ENCODE data around the gene ELAC2.

ELAC2 gene

DNA sequence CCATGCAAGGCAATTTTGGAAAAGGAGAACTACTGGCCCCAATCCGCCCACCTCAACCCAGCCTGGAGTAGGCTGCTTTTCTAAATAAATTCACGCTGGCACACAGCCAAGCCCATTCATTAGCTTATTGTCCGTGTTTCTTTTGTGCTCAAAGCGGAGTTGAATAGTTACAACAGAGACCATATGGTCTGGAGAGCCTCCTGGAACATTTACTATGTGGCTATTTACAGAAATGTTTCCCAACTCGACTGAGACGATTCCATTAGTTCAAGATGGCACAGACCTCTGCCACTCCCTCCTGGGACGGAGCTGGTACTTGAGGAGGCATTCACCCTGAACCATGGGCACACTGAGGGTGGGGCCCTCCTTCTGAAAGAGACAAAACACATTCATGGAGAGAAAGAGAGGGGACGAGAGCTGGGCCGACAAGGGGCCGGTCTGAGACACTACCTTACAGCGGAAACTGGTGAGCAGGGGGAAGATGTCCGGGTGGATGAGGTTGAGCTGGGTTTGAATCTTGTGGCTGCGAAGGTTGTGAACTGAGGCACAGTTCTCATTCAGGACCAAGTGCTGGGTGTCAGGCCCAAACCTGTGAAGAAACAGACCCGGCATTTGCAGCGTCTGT lies 15.7 kb downstream of the ELAC2 start:
- no peak overlapping the region for H3K27ac Mint-ChIP-seq
- no peak overlapping the region for H3K4me3 Mint-ChIP-seq
- ATAC-seq (no peak), DNase-seq (ENCODE audit: low spot score in 2 of 2) (no peak)
- H3K9me3 Mint-ChIP-seq, result no peaks in the 10 kb centered on the region
- H3K36me3 Mint-ChIP-seq, result peaks cover 35% of the 10 kb centered on the region
- H3K4me1 Mint-ChIP-seq, result no peaks in the 10 kb centered on the region

DNA sequence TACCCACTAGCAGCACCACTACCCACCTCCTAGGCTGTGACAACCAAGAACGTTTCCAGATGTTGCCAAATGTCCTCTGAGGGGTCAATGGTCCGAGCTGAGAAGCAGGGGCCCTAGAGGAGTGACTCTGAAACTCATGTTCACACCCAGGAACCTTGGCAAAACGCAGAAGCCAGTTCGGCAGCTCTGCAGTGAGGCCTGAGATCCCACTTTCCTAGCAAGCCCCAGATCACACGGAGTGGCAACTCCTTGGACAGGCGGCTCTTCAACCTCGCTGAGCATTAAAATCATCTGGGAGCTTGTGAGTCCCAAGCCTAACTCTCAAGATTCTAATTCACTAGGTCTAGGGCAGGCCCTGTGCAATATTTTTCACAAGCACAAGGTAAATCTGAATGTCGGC lies 17.3 kb downstream of the ELAC2 start:
- no peak for DNase-seq (ENCODE audit: low spot score in 2 of 2)
- no peak for ATAC-seq
- Mint-ChIP-seq H3K27ac (no peak overlapping the region), H3K36me3 (peaks cover 20% of the 10 kb centered on the region), H3K4me3 (no peak overlapping the region), H3K9me3 (no peaks in the 10 kb centered on the region), H3K4me1 (no peaks in the 10 kb centered on the region)

DNA sequence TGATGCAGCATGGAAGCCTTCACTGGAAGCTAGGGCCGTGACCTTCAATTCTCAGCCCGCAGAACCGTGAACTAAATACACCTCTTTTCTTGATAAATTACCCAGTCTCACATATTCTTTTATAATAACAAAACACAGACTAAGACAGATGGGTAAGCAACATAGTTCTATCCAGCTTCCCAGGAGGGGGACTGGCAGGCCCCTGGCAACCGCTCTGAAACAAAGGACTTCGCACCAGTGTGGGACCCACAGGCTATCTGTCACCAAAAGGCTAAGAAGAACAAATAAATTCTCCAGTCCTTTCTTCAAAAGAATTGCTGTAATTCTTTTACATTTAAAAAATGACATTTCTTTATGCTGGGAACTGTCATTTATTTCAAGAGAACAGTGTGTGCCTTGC lies 19.0 kb downstream of the ELAC2 start:
- no peak for ATAC-seq
- Mint-ChIP-seq H3K27ac (no peak overlapping the region), H3K36me3 (peaks cover 3% of the 10 kb centered on the region)

DNA sequence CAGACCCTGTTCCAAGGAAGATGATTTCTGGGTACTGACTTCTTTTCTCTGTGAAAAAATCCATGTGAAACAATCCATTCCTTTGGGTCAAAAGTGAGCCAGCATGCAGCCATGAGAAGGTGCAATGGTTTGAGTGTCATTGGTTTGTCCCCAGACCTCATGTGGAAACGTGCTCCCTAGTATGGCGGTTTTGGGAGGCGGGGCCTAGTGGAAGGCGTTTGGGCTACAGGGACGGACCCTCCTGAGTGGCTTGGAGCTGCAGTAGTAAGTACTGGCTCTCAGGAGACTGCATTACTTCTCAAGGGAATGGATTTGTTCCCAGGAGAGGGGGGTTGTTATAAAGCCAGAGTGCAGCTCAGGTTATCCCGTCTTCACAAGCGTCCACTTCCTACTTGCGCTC lies 19.4 kb downstream of the ELAC2 start:
- H3K4me1 Mint-ChIP-seq, result no peaks in the 10 kb centered on the region
- no peak overlapping the region for H3K27ac Mint-ChIP-seq
- no peaks in the 10 kb centered on the region for H3K36me3 Mint-ChIP-seq
- no peak overlapping the region for H3K4me3 Mint-ChIP-seq
- DNase-seq (ENCODE audit: low spot score in 2 of 2) (no peak), ATAC-seq (no peak)
- H3K9me3 Mint-ChIP-seq, result no peaks in the 10 kb centered on the region

More for the DNA sequence above, 19.0 kb downstream of the ELAC2 start:
- Mint-ChIP-seq H3K4me3 (no peak overlapping the region), H3K4me1 (no peaks in the 10 kb centered on the region), H3K9me3 (no peaks in the 10 kb centered on the region)
- no peak for DNase-seq (ENCODE audit: low spot score in 2 of 2)

DNA sequence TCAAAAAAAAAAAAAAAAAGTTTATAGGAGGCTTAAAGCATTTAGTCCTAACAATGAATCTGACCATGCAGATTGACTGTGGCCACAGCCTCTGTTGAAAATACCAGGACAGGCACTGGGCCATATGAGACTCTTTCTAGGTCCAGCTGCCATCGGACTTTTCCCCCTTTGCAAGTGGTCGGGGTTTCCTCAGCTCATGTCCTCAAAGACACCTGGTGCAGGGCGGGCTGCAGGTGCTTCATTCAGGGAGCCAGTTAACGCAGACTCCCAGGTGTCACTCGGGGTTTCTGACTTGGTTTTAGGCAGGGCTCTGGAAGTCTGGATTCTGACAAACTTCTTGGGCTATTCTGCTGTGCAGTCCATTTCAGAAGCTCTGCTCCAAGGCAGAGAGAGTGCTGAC lies 20.9 kb downstream of the ELAC2 start:
- H3K36me3 Mint-ChIP-seq, result peaks cover 10% of the 10 kb centered on the region
- no peaks in the 10 kb centered on the region for H3K9me3 Mint-ChIP-seq
- ATAC-seq (no peak), DNase-seq (ENCODE audit: low spot score in 2 of 2) (no peak)
- no peak overlapping the region for H3K27ac Mint-ChIP-seq
- no peak overlapping the region for H3K4me3 Mint-ChIP-seq
- no peaks in the 10 kb centered on the region for H3K4me1 Mint-ChIP-seq

DNA sequence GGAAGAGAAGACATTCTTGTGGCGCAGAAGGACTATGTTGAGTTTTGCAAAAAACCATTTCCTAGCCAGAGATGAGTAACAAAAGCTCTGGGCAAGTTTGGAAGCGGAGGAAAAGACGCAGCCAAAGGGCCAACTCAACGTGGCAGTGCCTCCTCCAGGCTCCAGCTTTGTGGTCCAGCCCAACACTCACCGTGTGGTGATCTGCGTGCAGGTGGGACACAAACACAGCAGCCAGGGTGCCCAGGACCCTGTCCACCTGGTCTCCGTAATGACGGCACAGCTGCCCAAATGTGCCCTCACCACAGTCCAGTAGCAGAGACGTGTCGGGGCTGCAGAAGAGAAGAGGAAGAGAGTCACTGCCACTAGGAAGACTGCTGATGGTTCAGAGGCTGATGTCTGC lies 21.5 kb downstream of the ELAC2 start:
- no peak overlapping the region for H3K4me3 Mint-ChIP-seq
- H3K27ac Mint-ChIP-seq, result no peak overlapping the region
- H3K4me1 Mint-ChIP-seq, result no peaks in the 10 kb centered on the region
- ATAC-seq, result no peak
- DNase-seq (ENCODE audit: low spot score in 2 of 2), result no peak
- peaks cover 15% of the 10 kb centered on the region for H3K36me3 Mint-ChIP-seq
- H3K9me3 Mint-ChIP-seq, result no peaks in the 10 kb centered on the region

DNA sequence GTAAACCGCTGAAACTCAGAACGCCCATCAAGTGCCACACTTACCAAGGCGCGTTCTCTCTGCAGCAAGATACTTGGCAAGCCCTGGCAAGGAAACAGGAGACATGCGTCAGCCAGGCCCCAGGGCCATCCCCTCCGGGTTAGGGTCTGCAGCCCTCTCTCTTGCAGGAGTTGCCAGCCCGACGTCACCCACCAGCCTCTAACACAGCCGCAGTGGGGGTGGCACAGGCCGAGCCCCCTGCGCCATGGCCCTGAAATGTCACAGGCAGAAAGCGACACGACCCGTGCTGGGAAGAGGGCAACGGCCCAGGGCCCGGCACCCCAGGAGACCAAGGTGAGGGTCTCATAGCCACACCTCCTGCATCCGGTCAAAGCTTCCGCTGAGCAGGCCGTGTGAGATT lies 21.9 kb downstream of the ELAC2 start:
- H3K4me3 Mint-ChIP-seq, result no peak overlapping the region
- H3K9me3 Mint-ChIP-seq, result no peaks in the 10 kb centered on the region
- H3K36me3 Mint-ChIP-seq, result peaks cover 20% of the 10 kb centered on the region
- DNase-seq (ENCODE audit: low spot score in 2 of 2) (no peak), ATAC-seq (no peak)
- H3K27ac Mint-ChIP-seq, result no peak overlapping the region
- H3K4me1 Mint-ChIP-seq, result no peaks in the 10 kb centered on the region

DNA sequence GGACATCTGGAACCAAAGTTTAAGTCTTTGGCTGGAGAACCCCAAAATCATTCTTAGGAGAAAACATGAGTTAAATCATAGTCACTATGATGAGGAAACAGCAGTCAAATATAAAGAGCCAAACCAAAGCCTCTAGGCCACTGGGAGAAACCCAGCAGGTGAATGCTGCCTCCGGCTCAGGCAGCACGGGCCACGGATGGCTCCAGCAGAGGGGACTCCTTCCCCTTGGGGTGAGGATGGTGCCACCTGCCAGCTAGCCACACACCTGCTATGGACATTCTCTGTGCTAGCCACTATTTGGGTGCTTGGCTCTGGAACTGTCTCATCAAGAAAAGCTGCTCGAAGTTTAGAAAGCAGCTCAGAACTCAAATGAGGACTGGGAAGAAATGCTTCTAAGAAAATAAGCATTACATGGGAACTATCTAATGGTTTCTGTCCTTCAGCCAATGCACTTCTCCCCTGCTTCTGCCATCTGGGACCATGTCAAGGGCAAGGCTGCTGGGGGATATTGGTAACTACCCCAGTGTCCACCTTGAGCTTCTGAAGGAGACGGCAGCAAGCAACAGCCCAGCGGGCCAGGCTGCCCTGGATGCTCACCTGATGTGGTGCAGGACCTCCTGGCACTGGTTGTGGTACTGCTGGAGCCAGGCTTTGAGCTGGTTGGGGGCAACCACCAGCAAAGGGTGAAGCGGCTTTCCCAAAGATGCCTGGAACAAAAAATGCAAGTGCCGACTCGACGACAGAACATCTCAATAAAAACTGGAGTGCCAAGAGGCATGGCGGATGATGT lies 22.5 kb downstream of the ELAC2 start:
- Mint-ChIP-seq H3K4me1 (no peaks in the 10 kb centered on the region), H3K9me3 (no peaks in the 10 kb centered on the region), H3K36me3 (peaks cover 26% of the 10 kb centered on the region), H3K27ac (peak overlapping the region; percentile 54), H3K4me3 (no peak overlapping the region)
- ATAC-seq, result no peak
- DNase-seq (ENCODE audit: low spot score in 2 of 2), result no peak

DNA sequence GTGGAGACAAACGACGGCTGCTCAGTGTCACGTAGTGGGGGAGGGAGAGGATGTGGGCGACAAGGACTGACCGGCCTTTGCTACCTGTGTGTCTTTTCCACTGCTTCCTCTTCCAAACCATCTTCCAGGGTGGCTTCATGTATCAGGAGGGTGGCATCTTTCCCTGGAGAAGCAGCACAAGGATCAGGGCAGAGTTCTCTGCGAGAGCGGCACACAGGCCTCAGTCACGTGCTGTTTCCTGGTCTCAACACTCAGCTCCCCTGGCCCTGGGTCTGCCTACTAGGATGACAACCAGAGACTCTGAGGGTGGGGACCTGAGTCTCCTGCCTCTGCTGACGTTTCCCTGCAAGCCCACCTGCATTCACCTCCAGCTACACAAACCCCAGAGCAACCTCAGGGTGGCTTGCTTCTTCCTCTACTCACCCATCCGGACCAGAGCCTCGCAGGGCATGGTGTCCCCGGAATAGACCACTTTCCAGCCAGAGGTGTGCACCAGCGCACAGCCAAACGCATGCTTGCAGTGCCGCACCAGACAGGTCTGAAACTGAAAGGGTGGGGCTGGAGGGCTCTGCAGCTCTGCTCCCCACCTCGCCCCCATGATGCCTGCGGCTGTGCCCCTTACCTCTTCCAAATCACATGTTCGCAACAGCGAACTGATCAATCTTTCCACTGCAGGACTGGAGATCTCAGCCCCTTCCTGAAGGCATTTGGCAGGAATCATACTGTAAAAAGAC lies 23.3 kb downstream of the ELAC2 start:
- peaks cover 5% of the 10 kb centered on the region for H3K4me1 Mint-ChIP-seq
- DNase-seq (ENCODE audit: low spot score in 2 of 2) (no peak), ATAC-seq (no peak)
- peak overlapping the region; percentile 54 for H3K27ac Mint-ChIP-seq
- H3K4me3 Mint-ChIP-seq, result no peak overlapping the region
- no peaks in the 10 kb centered on the region for H3K9me3 Mint-ChIP-seq
- H3K36me3 Mint-ChIP-seq, result peaks cover 33% of the 10 kb centered on the region

DNA sequence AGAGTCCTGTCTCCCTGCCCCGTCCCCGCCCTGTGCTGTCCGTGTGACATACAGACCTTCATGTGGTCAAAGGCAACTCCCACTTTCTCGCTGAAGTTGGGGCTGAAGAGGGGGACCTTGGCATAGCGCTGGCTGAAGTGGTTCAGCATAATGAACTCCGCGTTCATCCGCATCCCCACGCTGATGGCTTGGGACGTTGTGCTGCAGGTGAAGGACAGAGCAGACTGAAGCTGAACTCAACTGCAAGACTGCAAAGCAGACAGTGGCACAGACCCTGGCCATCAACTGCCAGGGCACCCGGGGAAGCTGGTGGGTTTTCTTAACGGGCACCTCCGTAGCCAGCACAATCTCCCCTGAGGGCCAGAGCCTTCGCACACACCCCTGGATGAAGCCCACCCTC lies 24.2 kb downstream of the ELAC2 start:
- Mint-ChIP-seq H3K9me3 (no peaks in the 10 kb centered on the region), H3K4me1 (peaks cover 5% of the 10 kb centered on the region), H3K4me3 (no peak overlapping the region), H3K36me3 (peaks cover 33% of the 10 kb centered on the region), H3K27ac (no peak overlapping the region)
- DNase-seq (ENCODE audit: low spot score in 2 of 2) (no peak), ATAC-seq (no peak)

DNA sequence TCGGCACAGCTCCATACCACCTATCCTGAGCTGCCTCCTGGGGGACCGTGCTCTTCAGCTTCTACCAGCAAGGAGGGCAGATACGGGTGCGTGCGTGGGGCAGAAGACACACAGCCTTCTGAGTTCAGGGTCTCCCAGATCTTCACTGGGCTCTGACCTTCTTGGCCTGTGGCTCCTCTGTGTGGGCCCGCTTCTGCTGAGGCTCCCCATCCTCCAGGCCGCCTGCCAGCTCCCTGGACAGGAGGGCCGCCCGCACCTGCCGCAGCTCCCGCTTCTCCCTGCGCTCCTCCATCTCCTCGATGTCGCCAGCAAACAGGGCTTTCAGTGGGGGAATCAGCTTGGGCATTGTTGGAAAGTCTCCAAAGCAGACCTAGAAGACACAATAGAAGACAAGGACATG lies 25.2 kb downstream of the ELAC2 start:
- H3K36me3 Mint-ChIP-seq, result peaks cover 33% of the 10 kb centered on the region
- DNase-seq (ENCODE audit: low spot score in 2 of 2) (no peak), ATAC-seq (no peak)
- H3K4me1 Mint-ChIP-seq, result peaks cover 5% of the 10 kb centered on the region
- H3K9me3 Mint-ChIP-seq, result no peaks in the 10 kb centered on the region
- no peak overlapping the region for H3K27ac Mint-ChIP-seq
- no peak overlapping the region for H3K4me3 Mint-ChIP-seq

DNA sequence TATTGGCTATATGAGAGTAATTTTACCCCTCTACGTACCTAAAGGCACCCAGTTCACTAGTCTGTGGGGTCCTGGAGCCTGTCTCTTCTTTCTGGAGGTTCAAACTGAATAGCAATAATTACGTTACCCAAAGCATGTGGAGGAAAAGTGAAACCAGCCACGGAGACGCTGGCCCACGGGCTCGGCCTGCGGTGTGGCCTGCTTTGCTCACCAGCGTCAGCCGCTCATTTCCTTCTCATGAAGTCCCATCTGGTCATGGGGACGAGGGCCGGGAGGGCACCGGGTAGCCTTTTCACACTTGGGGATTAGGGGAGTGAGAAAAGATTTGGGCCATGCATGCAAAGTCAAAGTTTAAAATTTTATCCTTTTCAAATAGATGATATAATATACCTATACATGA lies 26.9 kb downstream of the ELAC2 start:
- Mint-ChIP-seq H3K4me3 (no peak overlapping the region), H3K9me3 (no peaks in the 10 kb centered on the region), H3K27ac (no peak overlapping the region), H3K36me3 (peaks cover 33% of the 10 kb centered on the region), H3K4me1 (peaks cover 5% of the 10 kb centered on the region)
- ATAC-seq, result no peak
- DNase-seq (ENCODE audit: low spot score in 2 of 2), result no peak

DNA sequence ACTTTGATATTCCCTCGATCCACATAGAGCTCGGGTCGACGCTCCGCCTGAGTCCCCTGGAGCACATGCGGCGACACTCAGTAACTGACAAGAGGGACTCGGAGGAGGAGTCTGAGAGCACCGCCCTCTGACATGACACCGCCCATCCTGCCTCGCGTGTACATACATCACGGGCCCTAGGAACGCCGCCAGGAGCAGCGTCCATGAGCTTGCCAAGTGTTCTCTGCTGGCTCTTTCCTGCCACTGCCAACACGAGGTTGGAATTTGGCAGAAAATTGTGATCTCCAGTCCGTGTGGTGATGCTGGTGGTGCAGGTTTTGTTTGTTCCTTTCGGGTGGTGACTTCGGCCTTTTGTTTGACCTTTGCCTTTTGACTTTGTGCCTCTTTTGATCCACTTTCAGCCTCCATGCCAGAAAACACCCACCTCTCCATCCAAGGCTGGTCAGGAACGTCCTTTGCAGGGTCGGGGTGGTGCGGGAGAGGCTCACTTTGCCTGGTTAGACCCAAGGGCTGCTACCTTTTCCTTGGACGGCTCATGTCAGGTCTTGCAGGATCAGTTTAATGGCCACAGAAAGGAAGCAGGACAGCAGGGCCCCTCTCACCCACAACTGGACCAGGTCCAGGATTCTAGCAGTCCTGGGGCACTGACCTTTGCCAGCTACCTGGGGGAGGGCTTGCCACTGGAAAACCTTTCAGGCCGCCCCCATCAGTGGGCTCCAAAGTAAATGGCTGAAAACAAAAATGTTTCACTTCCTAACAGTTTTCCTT lies 27.6 kb downstream of the ELAC2 start:
- H3K9me3 Mint-ChIP-seq, result no peaks in the 10 kb centered on the region
- H3K4me3 Mint-ChIP-seq, result no peak overlapping the region
- peaks cover 5% of the 10 kb centered on the region for H3K4me1 Mint-ChIP-seq
- H3K36me3 Mint-ChIP-seq, result peaks cover 33% of the 10 kb centered on the region
- ATAC-seq (no peak), DNase-seq (ENCODE audit: low spot score in 2 of 2) (no peak)
- H3K27ac Mint-ChIP-seq, result peak overlapping the region; percentile 48

DNA sequence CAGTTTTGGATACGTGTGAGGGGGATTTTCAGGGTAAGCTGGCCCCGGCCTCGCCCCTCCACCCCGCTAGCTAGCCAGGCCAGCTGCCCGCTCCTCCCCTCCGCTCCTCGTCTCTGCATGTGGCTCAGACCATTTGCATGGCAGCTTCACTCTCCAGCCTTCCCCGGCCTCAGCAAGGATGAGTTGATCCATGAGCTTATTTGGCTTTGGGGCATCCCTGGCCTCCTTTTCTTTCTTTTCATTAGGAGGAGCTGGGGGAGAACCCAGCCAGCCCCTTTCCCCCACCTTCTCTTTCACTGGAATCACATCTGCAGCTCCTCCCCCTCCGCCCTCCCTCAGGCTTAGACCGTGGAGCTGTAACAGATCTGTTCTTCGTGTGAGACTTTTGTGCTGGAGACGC lies 30.7 kb downstream of the ELAC2 start:
- no peak for DNase-seq (ENCODE audit: low spot score in 2 of 2)
- H3K4me3 Mint-ChIP-seq, result no peak overlapping the region
- ATAC-seq, result no peak
- peaks cover 2% of the 10 kb centered on the region for H3K9me3 Mint-ChIP-seq
- H3K4me1 Mint-ChIP-seq, result peaks cover 11% of the 10 kb centered on the region
- H3K27ac Mint-ChIP-seq, result no peak overlapping the region
- H3K36me3 Mint-ChIP-seq, result peaks cover 29% of the 10 kb centered on the region
